GM21367 (cell line): ENCODE results near the gene GNGT1.
"Not testable (repeated sequence)": the region's sequence is repeated elsewhere in the genome, so short reads cannot be mapped to it uniquely, and the experiment has no call there.

Experiments used
- ATAC-seq: cut with Tn5 transposase; IDR thresholded peaks from one replicate; pipeline ENCODE4 v1.9.1; 2021; ENCODE audit not compliant: unreplicated experiment

GNGT1 gene

GRCh38 chr7:93902777-93903423 lies 3.5 kb upstream of the GNGT1 start:
- no peak for ATAC-seq

DNA sequence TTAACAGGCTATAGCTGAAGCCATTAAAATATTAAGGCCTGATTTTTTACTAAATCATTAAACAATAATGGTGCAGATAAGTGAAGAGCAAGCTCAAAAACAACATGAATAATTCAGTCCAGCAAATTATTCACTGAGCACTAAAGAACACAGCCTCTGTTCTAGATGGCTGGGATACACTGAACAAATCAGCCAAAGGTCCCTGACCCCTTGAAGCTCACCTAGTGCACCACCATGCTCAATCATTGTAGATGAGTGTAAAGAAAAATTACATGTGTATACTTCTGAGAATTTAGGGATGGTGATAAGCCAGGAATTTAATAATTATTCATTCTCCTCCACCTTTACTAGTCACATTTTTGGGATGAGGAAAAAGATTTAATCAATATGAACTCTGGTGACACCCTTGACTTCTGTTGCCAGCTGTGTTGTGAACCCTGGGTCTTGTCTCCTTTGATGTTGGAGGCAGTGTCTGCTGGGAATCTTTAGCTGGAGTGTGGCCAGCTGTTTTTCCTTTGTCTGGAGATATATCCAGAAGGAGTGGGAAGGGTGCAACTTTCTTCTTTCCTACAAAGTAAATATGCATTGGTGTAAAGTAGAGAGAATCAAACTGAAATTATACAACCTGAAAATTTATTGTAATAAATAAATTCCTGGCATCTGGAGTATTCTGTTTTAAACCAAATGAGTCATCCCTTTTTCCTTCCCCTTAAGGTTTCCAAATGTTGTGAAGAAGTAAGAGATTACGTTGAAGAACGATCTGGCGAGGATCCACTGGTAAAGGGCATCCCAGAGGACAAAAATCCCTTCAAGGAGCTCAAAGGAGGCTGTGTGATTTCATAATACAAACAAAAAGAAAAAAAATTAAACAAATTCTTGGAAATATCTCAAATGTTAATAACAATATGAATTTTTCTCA lies 4.0 kb downstream of the GNGT1 start:
- ATAC-seq = no peak

GRCh38 chr7:93911242-93911641 lies 4.9 kb downstream of the GNGT1 start:
- not testable (repeated sequence) for ATAC-seq

DNA sequence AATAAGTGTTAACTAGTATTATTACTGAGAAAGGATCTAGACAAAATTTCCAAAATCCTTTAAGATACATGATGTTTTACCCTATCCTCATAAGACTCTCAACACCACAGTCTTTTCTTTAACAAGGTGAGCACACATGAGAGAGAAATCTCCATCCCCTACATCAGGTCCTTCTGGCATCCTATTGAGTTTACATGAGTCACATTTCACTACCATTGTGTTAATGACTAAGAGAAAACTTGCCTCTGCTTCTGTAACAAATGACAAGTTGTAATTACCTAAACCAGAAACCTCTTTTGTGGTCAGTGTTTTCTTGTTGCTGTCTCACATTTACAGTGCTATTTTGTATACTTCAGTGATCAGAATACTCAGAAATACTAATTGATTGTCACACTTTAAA lies 5.3 kb downstream of the GNGT1 start:
- peak; percentile 58 for ATAC-seq

DNA sequence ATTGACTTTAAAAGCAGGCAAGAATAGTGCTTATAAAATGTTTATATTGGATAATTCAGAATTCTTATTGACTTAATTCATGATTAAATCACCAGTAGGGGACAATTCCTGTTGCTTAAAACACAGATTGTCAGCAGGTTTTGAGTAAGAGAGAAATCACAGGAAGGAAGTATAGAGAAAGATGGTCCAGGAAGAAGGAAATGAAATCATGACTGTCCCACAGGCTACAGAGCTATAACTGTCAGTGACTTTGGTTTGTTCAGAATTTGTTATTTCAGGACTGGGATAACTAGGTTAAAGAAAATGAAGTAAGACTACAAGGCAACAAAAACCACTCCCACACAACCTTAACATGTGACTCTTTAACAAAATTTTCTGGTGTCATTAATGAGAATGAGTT lies 6.8 kb downstream of the GNGT1 start:
- ATAC-seq = no peak

GRCh38 chr7:93914581-93915066 lies 8.3 kb downstream of the GNGT1 start:
- no peak for ATAC-seq

GRCh38 chr7:93915206-93915842 lies 9.0 kb downstream of the GNGT1 start:
- ATAC-seq = not testable (repeated sequence)

- ATAC-seq = not testable (repeated sequence)
Observed at GRCh38 chr7:93915888-93916287, 9.5 kb downstream of the GNGT1 start.

GRCh38 chr7:93916315-93916714 lies 9.9 kb downstream of the GNGT1 start:
- not testable (repeated sequence) for ATAC-seq

- ATAC-seq = no peak
Observed at GRCh38 chr7:93920496-93921182, 14.3 kb downstream of the GNGT1 start.

DNA sequence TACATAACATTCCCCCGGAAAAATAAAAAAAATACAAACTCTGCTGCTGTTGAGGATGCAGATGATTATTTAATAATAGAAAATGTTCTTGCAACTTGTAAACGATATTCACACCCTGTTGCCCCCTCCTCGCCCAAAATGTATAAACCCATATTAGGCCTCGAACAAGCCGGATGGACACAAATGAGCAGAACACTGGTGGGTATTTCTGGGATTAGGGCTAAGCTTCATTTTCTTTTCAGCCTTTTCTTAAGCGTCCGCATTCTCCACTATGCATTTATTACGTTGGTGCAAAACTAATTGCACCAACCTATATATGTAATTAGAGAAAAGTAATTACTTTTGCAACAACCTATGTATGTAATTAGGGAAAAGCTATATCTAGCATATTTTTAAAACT lies 14.8 kb downstream of the GNGT1 start:
- ATAC-seq = no peak

DNA sequence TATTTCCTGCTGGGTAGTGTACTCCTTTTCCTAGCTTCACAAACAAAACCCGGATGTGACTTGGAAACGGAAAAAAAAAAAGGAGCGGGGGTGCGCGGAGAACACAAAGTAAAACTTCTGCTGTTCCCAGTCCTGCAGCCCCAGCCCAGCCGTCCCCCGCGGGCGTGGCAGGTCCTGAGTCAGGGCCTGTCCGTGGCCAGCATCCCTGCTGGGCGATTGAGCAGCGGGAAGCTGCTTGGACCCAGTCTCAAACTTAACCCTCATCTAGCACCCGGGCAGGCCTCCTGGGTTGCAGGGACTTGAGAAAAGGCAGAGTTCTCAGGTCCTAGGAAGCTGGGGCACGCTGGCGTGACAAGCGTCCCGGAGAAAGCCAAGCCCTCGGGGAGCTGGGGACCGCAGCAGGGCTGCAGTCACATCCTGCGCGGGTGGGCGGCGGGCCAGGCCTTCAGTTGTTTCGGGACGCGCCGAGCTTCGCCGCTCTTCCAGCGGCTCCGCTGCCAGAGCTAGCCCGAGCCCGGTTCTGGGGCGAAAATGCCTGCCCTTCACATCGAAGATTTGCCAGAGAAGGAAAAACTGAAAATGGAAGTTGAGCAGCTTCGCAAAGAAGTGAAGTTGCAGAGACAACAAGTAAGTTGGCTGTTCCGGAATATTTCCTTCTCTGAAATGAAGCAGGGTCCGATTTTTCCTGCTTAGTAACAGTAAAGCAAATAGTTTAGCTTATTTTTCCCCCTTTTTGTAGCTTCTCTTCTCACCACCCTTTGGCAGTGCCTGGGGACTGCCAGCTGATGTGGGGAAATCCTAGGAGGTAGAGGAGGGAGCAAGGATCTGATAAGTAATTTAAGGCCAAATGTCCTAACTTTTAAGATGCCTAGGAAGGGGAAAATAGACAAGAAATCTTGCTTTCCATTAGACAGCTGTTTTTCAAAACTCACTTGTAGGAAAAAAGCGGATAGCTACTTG lies 15.5 kb downstream of the GNGT1 start, which contains the start of gene GNG11:
Gene GNG11 (plus strand): TSS at position 129 of the 960 bp plus-strand sequence. CDS start 403 bp downstream, at position 532.
- peak; percentile 86 for ATAC-seq

GRCh38 chr7:93923296-93923695 lies 16.9 kb downstream of the GNGT1 start:
- ATAC-seq = no peak

GRCh38 chr7:93923942-93924341 lies 17.6 kb downstream of the GNGT1 start:
- ATAC-seq = no peak

GRCh38 chr7:93926800-93927199 lies 20.4 kb downstream of the GNGT1 start:
- no peak for ATAC-seq

DNA sequence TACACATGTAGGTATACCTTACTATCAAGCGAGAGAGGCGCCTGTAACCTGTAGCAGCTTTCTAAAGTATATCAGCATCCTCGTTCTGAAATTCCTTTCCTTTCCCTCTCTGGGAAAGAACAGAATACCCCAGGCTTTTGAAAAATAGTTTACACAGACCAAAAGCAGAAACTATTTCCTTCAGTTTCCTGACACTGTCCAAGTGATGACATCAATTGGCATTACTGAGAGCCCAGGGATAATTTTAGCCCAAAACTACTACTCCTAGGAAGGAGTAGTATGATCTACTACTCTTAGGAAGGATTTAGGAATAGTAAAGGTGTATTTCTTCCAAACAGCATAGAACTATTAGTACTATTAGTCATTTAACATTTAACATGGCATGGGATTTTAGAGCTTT lies 21.2 kb downstream of the GNGT1 start:
- ATAC-seq = no peak

- no peak for ATAC-seq
Observed at GRCh38 chr7:93931655-93932054, 25.3 kb downstream of the GNGT1 start.

GRCh38 chr7:93933156-93933555 lies 26.8 kb downstream of the GNGT1 start:
- ATAC-seq = no peak

DNA sequence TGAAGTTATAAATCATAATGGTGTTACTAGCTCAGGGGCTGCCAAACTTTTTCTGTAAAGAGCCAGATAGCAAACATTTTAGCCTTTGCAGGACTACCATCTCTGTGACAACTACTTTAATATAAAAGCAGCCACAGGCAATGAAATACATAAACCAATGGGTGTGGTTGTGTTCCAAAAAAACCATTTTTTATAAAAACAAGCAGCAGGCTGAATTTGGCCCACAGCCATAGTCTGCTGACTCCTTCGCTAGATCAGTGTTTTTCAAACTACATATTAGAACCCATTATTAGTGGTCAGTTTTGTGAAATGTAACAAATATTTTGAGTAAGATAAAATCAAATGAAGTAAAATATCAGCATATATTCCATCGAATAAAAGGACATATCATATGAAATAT lies 28.7 kb downstream of the GNGT1 start:
- ATAC-seq = no peak

DNA sequence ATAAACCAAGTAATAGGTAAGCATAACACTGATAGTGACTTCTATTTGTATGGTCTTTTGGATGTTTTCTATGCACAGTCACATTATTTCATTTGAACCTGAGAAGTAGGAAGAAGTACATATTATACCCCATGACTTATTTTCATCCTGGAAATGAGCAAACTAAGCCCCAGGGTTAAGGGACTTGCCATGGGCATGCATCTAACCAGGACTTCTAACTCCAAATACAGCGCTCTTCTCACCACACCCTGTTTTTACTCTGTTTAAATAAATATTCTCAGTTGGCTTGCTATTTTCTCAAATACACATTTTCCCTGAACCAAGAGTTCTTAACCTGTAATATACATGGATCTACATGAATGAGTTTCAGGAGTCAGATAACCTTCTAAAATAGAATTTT lies 31.5 kb downstream of the GNGT1 start:
- ATAC-seq = no peak
